ENCODE results near the gene HCN2.
"Not testable (repeated sequence)": the region's sequence is repeated elsewhere in the genome, so short reads cannot be mapped to it uniquely, and the experiment has no call there.

- TF ChIP-seq CTCF, POLR2A, EP300 (IDR thresholded peaks at IDR 0.05): not testable (repeated sequence)
These were observed 13.6 kb downstream of the HCN2 start for GRCh38 chr19:603302-603639.
